Lung (tissue), 12 donors: ENCODE measurements around the gene PACS1. TPM values are rescaled to one million over a fixed set of nuclear protein-coding genes. Genes with fewer than 3 reads are reported as not detected.

ENCODE experiments used
- ATAC-seq: fragments of 200-7000 bp; cut with Tn5 transposase; one replicate; pipeline ENCODE4 v1.9.1; 2020; ENCODE audit warnings: moderate number of reproducible peaks; ENCODE audit not compliant: insufficient read depth, low FRiP score
- DNase-seq, 3 donors: peaks; one replicate each; pipeline ENCODE4 v3.0.0-alpha.2; 2013 to 2017
- H3K27ac ChIP-seq, 2 donors: one replicate each; pipeline ENCODE4 v1.5.1; 2013; ENCODE audit warnings: mild to moderate bottlenecking in 2 of 2, moderate library complexity in 2 of 2, control low read depth in 1 of 2, inconsistent platforms in 1 of 2, low read depth in 1 of 2, low read length in 1 of 2
- H3K27me3 ChIP-seq, 3 donors: one replicate each; pipeline ENCODE4 v1.5.1; 2013; ENCODE audit warnings: low read length in 2 of 3; ENCODE audit not compliant: control insufficient read depth in 3 of 3, insufficient read depth in 3 of 3
- H3K36me3 ChIP-seq, 4 donors: one replicate each; pipeline ENCODE4 v1.5.1; 2013; ENCODE audit warnings: low read length in 4 of 4, mild to moderate bottlenecking in 1 of 4, moderate library complexity in 1 of 4; ENCODE audit not compliant: control insufficient read depth in 4 of 4, insufficient read depth in 4 of 4
- H3K4me1 ChIP-seq, 5 donors: one replicate each; pipeline ENCODE4 v1.5.1; 2013; ENCODE audit warnings: low read length in 5 of 5, mild to moderate bottlenecking in 2 of 5, moderate library complexity in 1 of 5; ENCODE audit not compliant: control insufficient read depth in 5 of 5, insufficient read depth in 5 of 5
- H3K4me3 ChIP-seq: one replicate; pipeline ENCODE4 v1.5.1; 2013; ENCODE audit warnings: mild to moderate bottlenecking, control low read depth, moderate library complexity
- H3K9ac ChIP-seq, 2 donors: one replicate each; pipeline ENCODE4 v1.5.1; 2013; ENCODE audit warnings: low read length in 2 of 2, control low read depth in 1 of 2; ENCODE audit not compliant: insufficient read depth in 1 of 2
- H3K9me3 ChIP-seq, 4 donors: one replicate each; pipeline ENCODE4 v1.5.1; 2013; ENCODE audit warnings: low read length in 3 of 4, mild to moderate bottlenecking in 1 of 4, moderate library complexity in 1 of 4; ENCODE audit not compliant: control insufficient read depth in 4 of 4, insufficient read depth in 3 of 4
- WGBS, 2 donors: extraction: QIAGEN DNeasy Blood & Tissue Kit; methylation state at CpG; one replicate each; pipeline ENCODE4 v1.1.7; 2013; 5-methylcytosine and 5-hydroxymethylcytosine counted together
- polyA plus RNA-seq, 2 donors: library from polyadenylated mRNA; stranded (reverse); fragments of 200-250 nt; gene quantifications; one replicate each; pipeline ENCODE4 v1.2.1, GENCODE V29; 2013
- total RNA-seq, 2 donors: library from RNA; depleted of rRNA in 1 of 2; stranded (reverse); fragments of >200 nt in 1 of 2; gene quantifications; one replicate each; pipeline ENCODE4 v1.2.1, GENCODE V29; 2014 to 2021
- TF ChIP-seq, protein P1 (sequence below): IDR thresholded peaks from 2 replicates; pipeline ENCODE4 v1.5.1; 2012; ENCODE audit warnings: mild to moderate bottlenecking; ENCODE audit errors: control extremely low read depth, extremely low read depth
- donor health status: control.
- donor health status: control.
- donor health status: Bipolar disorder and iron deficiency.
- donor health status: healthy.
- donor health status: DM: yes; HTN: yes; CAD: no.

PACS1 gene
- total and polyA plus RNA-seq, 4 donors = 22.2 to 48.8 (median 34.7) TPM

DNA sequence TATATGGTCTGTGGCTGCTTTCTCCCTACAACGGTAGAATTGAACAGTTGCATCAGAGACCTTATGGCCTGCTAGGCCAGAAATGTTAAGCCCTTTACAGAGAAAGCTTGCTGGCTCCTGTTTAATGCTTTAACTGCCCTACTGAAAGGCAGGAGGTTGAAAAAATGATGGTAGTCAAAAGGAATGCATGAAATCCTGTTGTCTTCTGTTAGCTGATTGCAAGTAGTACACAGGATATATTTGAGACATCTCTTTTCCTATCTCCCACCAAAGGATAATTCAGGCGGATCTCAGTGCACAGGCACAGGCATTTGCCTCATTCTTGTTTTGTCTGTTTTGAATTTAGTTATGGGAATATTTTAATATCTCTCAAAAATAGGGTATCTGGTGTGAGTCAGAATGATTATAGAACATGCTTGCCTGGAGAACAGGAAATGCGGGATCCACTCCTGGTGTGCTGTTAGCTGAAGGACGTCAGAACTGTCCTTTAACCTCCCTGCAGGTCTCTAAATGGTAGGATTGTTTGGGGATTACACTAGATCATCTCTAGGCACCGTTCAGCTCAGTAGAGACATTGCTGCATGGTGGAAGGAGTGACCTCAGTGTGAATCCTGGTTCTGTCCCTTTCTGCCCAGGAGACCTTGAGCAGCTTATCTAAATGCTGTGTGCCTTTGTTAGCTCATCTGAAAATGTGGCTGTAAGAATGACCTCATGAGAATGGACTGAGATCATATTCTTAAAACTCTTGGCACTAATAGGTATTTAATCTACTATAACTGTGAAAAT is 49.5 kb downstream of the PACS1 start:
- no peak for DNase-seq
- TF ChIP-seq, protein P1, sequence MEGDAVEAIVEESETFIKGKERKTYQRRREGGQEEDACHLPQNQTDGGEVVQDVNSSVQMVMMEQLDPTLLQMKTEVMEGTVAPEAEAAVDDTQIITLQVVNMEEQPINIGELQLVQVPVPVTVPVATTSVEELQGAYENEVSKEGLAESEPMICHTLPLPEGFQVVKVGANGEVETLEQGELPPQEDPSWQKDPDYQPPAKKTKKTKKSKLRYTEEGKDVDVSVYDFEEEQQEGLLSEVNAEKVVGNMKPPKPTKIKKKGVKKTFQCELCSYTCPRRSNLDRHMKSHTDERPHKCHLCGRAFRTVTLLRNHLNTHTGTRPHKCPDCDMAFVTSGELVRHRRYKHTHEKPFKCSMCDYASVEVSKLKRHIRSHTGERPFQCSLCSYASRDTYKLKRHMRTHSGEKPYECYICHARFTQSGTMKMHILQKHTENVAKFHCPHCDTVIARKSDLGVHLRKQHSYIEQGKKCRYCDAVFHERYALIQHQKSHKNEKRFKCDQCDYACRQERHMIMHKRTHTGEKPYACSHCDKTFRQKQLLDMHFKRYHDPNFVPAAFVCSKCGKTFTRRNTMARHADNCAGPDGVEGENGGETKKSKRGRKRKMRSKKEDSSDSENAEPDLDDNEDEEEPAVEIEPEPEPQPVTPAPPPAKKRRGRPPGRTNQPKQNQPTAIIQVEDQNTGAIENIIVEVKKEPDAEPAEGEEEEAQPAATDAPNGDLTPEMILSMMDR = no peak
- WGBS, 2 donors = 50 to 71% methylated on average over 5 of the region's 5 CpGs
- peaks cover 0 to 23% (median 14%) of the 10 kb centered on the region in 5 donors for H3K4me1 ChIP-seq
- no peak overlapping the region for H3K9ac ChIP-seq
- peak overlapping the region; percentile 65 to 85 for H3K27ac ChIP-seq
- ATAC-seq = no peak
- H3K27me3 ChIP-seq = no peaks in the 10 kb centered on the region
- no peaks in the 10 kb centered on the region for H3K9me3 ChIP-seq
- H3K36me3 ChIP-seq = no peaks in the 10 kb centered on the region
- H3K4me3 ChIP-seq = no peak overlapping the region

DNA sequence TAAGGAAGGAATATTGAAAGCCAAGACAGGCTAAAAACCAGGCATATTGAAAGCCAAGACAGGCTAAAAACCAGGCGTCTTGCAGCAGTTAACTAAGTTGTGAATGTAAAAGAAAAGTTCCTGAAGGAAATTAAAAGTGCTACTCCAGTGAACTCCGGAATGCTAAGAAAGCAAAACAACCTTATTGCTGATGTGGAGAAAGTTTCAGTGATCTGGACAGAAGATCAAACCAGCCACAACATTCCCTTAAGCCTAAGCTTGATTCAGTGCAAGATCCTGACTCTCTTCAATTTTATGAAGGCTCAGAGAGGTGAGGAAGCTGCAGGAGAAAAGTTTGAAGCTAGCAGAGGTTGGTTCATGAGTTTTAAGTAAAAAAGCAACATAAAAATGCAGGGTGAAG is 51.4 kb downstream of the PACS1 start:
- Histone ChIP-seq H3K27me3 (no peaks in the 10 kb centered on the region), H3K9ac (no peak overlapping the region), H3K9me3 (no peaks in the 10 kb centered on the region), H3K4me1 (peaks cover 2 to 16% (median 7%) of the 10 kb centered on the region in 5 donors), H3K36me3 (no peaks in the 10 kb centered on the region), H3K4me3 (no peak overlapping the region), H3K27ac (no peak overlapping the region)
- DNase-seq (no peak), ATAC-seq (no peak)
- WGBS, 2 donors = 87 to 94% methylated on average over 2 of the region's 2 CpGs
- TF ChIP-seq, protein P1 = no peak

DNA sequence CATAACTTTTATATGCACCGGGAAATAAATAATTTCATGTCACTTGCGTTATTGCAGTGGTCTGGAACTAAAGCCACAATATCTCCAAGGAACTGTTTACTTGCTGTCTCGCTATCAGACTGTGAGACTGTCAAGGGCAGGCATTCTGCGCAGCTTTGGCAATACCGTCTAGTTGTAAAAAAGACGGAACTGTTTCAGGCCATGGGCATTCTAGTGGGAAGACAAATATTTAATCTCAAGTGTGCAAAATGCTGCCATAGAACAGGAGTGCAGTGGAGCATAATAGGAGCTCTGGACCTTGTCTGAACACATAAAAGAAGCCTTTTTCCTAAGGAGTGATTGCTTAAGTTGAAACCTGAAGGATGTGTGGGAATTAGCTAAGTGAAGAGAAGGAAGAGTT is 53.8 kb downstream of the PACS1 start:
- Histone ChIP-seq H3K36me3 (no peaks in the 10 kb centered on the region), H3K27ac (no peak overlapping the region), H3K4me1 (peaks cover 7 to 18% (median 12%) of the 10 kb centered on the region in 5 donors), H3K27me3 (no peaks in the 10 kb centered on the region), H3K9ac (no peak overlapping the region), H3K9me3 (no peaks in the 10 kb centered on the region), H3K4me3 (no peak overlapping the region)
- DNase-seq = no peak
- WGBS, 2 donors = 77 to 80% methylated on average over 6 of the region's 6 CpGs
- ATAC-seq = no peak
- TF ChIP-seq, protein P1 = no peak
